Ascending aorta (tissue), 2 donors: Measurements from ENCODE around the gene SKIL. TPM values are rescaled to one million over a fixed set of nuclear protein-coding genes. Genes with fewer than 3 reads are reported as not detected.

Source experiments
- DNase-seq, 2 donors: peaks; one replicate each; pipeline ENCODE4 v3.0.0-alpha.2; 2019; ENCODE audit warnings: low spot score in 2 of 2
- H3K27ac ChIP-seq, 2 donors: fragments of 200-600 bp; sonication (generic); one replicate each; pipeline ENCODE4 v1.5.1; 2016 to 2017; ENCODE audit warnings: mild to moderate bottlenecking in 1 of 2
- H3K27me3 ChIP-seq: fragments of 200-600 bp; sonication (generic); one replicate; pipeline ENCODE4 v1.5.1; 2017
- H3K36me3 ChIP-seq, 2 donors: fragments of 200-600 bp; sonication (generic); one replicate each; pipeline ENCODE4 v1.5.1; 2016
- H3K4me1 ChIP-seq, 2 donors: fragments of 200-600 bp; sonication (generic); one replicate each; pipeline ENCODE4 v1.5.1; 2016 to 2017; ENCODE audit warnings: mild to moderate bottlenecking in 1 of 2
- H3K4me3 ChIP-seq, 2 donors: fragments of 200-600 bp; sonication (generic); one replicate each; pipeline ENCODE4 v1.5.1; 2016 to 2017; ENCODE audit warnings: mild to moderate bottlenecking in 1 of 2
- H3K9me3 ChIP-seq, 2 donors: fragments of 200-600 bp; sonication (generic); one replicate each; pipeline ENCODE4 v1.5.1; 2016
- intact Hi-C: fragments of 100-400 bp; cut with DNase I; formaldehyde crosslinking; loops from one replicate; pipeline ENCODE4 v1.15.1; 2023
- total RNA-seq: library from RNA; depleted of rRNA; stranded (reverse); fragments of >200 nt; gene quantifications from one replicate; pipeline ENCODE4 v1.1.0, GENCODE V29; 2016
- TF ChIP-seq, protein P1 (sequence below), 3 experiments: fragments of 200-600 bp in 2 of 3; fragments of 450-650 bp in 1 of 3; sonication (generic) in 2 of 3; IDR thresholded peaks; one replicate each; pipeline ENCODE4 v1.5.1; 2016 to 2019; ENCODE audit warnings: antibody characterized with exemption in 3 of 3, mild to moderate bottlenecking in 1 of 3, moderate library complexity in 1 of 3

The SKIL gene
- total RNA-seq, 1 donor from 2014 or later = 30.2 TPM

DNA sequence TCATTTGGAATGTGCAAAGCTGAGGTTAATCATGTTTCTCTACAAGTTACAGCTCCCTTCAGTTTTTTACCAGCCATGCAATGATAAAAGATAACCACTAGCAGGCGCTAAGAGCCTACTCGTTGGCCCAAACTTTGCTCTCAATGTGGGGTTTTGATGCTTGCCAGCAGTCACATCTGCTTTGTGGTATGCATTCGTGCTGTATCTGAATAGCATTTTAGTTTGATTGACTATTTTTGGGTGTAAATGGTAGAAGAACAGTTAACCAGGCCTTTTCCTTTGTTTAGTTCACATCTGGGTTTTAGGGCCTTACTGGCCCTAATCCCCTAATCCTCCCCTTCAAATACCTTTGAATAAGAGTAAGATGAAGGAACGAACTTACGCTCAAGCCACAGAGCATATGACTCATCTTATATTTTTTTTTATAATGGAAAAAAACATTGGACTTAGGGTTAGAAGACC lies 56.7 kb downstream of the SKIL start:
- DNase-seq = no peak
- TF ChIP-seq, protein P1, sequence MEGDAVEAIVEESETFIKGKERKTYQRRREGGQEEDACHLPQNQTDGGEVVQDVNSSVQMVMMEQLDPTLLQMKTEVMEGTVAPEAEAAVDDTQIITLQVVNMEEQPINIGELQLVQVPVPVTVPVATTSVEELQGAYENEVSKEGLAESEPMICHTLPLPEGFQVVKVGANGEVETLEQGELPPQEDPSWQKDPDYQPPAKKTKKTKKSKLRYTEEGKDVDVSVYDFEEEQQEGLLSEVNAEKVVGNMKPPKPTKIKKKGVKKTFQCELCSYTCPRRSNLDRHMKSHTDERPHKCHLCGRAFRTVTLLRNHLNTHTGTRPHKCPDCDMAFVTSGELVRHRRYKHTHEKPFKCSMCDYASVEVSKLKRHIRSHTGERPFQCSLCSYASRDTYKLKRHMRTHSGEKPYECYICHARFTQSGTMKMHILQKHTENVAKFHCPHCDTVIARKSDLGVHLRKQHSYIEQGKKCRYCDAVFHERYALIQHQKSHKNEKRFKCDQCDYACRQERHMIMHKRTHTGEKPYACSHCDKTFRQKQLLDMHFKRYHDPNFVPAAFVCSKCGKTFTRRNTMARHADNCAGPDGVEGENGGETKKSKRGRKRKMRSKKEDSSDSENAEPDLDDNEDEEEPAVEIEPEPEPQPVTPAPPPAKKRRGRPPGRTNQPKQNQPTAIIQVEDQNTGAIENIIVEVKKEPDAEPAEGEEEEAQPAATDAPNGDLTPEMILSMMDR (IDR thresholded peaks at IDR 0.05) = peak; percentile 74 to 90 (median 87)

DNA sequence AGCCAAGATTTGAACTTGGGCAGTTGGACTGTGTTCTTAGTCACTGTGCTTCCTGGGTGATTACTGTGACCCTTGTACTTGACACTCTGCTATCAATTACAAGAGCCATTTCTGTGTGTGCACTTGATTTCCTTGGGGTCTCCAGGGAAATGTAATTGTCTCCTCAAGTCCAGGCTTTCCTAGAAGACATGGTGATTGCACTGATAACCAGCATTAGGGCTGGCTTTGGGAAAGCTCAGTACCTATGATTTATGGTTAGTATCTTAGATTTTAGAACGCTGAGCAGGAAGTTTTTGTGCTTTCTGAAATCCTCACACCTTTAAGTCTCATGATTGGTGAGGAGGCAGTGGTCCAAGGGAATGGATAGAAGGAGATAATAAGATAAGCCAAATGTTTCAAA lies 59.6 kb downstream of the SKIL start:
- Histone ChIP-seq H3K27me3 (no peaks in the 10 kb centered on the region), H3K27ac (no peak overlapping the region)
- intact Hi-C loops = no loop called here

More for the DNA sequence above, 56.7 kb downstream of the SKIL start:
- Histone ChIP-seq H3K4me1 (peaks cover 3 to 8% of the 10 kb centered on the region in 2 donors), H3K27ac (no peak overlapping the region), H3K36me3 (no peaks in the 10 kb centered on the region), H3K9me3 (no peaks in the 10 kb centered on the region), H3K27me3 (no peaks in the 10 kb centered on the region), H3K4me3 (no peak overlapping the region)
- intact Hi-C loops = loop anchor here (1.0 kb wide), 2 partner anchors 398 to 434 kb away; no protein-coding TSS in a partner anchor

DNA sequence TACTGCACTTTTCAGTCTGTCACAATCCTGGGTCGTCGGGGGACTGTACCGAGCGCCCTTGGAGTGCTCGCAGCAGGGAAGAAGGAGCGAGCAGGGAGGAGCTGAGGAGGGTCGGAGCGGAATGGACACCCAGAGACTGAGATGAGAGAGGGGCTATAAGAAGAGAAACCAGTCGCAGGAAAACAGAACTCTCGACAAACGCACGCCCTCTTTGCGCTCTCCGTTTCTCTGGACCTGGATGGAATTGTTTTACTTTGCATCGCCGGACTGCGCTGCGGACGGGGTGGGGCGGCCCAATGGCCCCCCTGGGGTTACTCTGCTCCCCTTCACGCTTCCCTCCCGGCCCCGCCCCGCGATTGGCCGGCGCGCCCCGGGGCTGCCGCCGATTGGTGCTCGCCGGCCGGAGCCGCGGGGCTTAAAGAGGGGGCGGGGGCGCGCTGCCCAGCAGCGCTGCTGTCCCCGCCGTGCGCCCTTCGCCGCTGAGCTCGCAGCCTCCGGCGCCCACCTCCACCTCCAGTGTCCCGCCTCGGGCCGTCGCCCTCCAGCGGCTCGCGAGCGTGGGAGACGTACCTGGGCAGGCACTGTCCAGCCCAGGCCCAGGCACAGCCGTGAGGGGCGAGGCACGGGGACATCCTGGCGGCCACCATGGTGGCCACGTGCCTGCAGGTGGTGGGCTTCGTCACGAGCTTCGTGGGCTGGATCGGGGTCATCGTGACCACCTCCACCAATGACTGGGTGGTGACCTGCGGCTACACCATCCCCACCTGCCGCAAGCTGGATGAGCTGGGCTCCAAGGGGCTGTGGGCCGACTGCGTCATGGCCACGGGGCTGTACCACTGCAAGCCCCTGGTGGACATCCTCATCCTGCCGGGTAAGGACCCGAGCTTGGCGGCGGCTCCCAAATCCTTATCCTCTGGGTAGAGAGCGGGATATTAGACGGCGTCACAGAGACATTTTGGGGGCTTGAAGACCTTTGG lies 61.2 kb downstream of the SKIL start, which contains the start of gene CLDN11:
CLDN11 (plus strand) TSS at position 447 of the 977 bp plus-strand sequence; CDS start at position 646, 199 bp downstream.
- DNase-seq = no peak
- Histone ChIP-seq H3K27me3 (no peaks in the 10 kb centered on the region), H3K9me3 (no peaks in the 10 kb centered on the region), H3K4me1 (peaks cover 7 to 9% of the 10 kb centered on the region in 2 donors), H3K27ac (peak within 1 kb of the TSS in 1 of 2 donors; percentile 11), H3K4me3 (peak within 1 kb of the TSS; percentile 67 to 71), H3K36me3 (no peaks in the 10 kb centered on the region)
- intact Hi-C loops = no loop called here
- TF ChIP-seq, protein P1 (IDR thresholded peaks at IDR 0.05) = no peak

More for the DNA sequence above, 59.6 kb downstream of the SKIL start:
- Histone ChIP-seq H3K4me1 (peaks cover 7 to 9% of the 10 kb centered on the region in 2 donors), H3K9me3 (no peaks in the 10 kb centered on the region), H3K36me3 (no peaks in the 10 kb centered on the region), H3K4me3 (no peak overlapping the region)
- no peak for DNase-seq
- TF ChIP-seq, protein P1 (IDR thresholded peaks at IDR 0.05) = no peak

DNA sequence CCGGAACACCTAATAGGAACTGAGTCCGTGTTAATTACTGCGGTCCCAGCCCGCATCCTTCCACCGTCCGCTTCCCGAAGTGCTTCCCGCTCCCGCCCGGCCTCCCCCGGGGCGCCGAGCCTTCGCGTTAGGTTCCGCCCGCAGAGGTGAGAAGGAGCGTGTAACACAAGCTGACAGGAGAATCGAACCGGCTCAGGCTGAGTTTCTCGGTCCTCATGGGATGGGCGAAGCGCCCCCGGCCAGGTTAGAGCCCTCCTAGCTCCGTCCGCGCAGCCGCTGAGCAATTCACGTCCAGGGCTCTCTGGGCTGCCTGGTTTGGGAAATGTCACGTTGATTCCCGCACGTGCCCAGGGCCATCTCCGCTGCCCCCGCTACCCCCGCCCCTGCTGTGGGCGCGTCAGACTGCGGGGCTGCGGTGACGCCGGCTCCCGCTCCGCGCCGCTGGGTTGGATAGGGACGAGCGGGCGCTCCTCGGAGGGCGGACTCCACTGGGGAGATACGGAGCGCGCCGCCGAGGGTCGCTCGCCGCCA lies 62.1 kb downstream of the SKIL start:
- Histone ChIP-seq H3K36me3 (no peaks in the 10 kb centered on the region), H3K27me3 (no peaks in the 10 kb centered on the region), H3K4me3 (peak overlapping the region; percentile 67 to 71), H3K9me3 (no peaks in the 10 kb centered on the region), H3K4me1 (peaks cover 7 to 9% of the 10 kb centered on the region in 2 donors), H3K27ac (peak overlapping the region in 1 of 2 donors; percentile 11)
- no peak for DNase-seq
- intact Hi-C loops = no loop called here
- TF ChIP-seq, protein P1 (IDR thresholded peaks at IDR 0.05) = no peak

DNA sequence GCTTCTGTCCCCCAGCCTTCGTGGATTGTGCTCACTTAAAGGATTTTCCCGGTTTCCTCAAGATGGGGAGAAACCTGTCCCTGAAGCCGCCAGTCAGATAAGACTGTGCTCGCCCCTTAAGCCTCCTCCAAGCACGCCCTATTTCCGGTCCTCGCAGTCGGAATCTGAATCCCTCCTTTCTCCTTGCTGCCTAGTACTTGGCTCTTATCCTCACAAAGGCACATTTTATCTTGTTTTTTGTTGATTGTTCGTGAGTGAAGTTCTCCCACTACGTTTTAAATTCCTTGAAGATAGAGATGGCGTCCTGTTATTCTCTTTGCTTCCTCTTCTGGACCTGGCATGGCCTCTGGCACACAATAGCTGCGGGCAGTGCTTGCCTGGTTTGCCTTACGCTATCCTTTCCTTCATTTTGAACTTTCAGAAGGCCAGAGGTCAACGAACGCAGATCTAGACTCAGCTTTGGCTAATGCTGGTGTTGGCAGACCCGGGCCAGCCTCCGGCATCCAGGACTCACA lies 62.8 kb downstream of the SKIL start:
- intact Hi-C loops = no loop called here
- Histone ChIP-seq H3K4me1 (peaks cover 7 to 9% of the 10 kb centered on the region in 2 donors), H3K4me3 (peak overlapping the region; percentile 7 to 67), H3K9me3 (no peaks in the 10 kb centered on the region), H3K36me3 (no peaks in the 10 kb centered on the region), H3K27me3 (no peaks in the 10 kb centered on the region), H3K27ac (no peak overlapping the region)
- no peak for DNase-seq
- TF ChIP-seq, protein P1 (IDR thresholded peaks at IDR 0.05) = no peak
